ENCODE data around the gene METTL3. TPM values are rescaled to one million over a fixed set of nuclear protein-coding genes. Genes with fewer than 3 reads are reported as not detected.

Gene METTL3
- total RNA-seq (2021; fragmentation: NEBNext Ultra II Directional; extraction: Animal tissue kit (Norgen Biotek cat#: 25700)): 98.6 and 103 TPM in 2 replicates
- polyA plus RNA-seq (2011; rRNA removed): 144 and 152 TPM in 2 replicates
- 178 TPM for polyA plus RNA-seq (2011; cell fraction: cytosol; rRNA removed)
- polyA plus RNA-seq (2011; cell fraction: nucleus; rRNA removed): 437 TPM
- polyA plus RNA-seq (2012, experiment 1 of 2): 106 to 114 TPM (median 112 TPM) in 4 replicates
- 29.7 TPM for polyA plus RNA-seq (2012, experiment 2 of 2)
- polyA plus RNA-seq (2013, experiment 1 of 2): 84.3 TPM
- 73.0 TPM for polyA plus RNA-seq (2013, experiment 2 of 2)
- polyA minus RNA-seq (2011; rRNA and poly(A)+ RNA removed): 176 and 181 TPM in 2 replicates
- polyA minus RNA-seq (2011; cell fraction: cytosol; rRNA and poly(A)+ RNA removed): 59.2 TPM
- polyA minus RNA-seq (2011; cell fraction: nucleus; rRNA and poly(A)+ RNA removed): 147 TPM
- long read RNA-seq, experiment 1, transcript METTL3-201 (11 exons, 2,015 nt): major isoform, 11 of 42 reads
- long read RNA-seq, experiment 1, transcript METTL3-212 (9 exons, 1,789 nt): minor isoform, 8 of 42 reads
- long read RNA-seq, experiment 1, partial matches to known transcripts: 14 of 42 reads
- long read RNA-seq, experiment 1, other reads (novel, unspliced or antisense): 8 of 42 reads
- long read RNA-seq, experiment 2, transcript METTL3-201 (11 exons, 2,015 nt): major isoform, 71 of 112 reads
- long read RNA-seq, experiment 2, partial matches to known transcripts: 9 of 112 reads
- long read RNA-seq, experiment 2, other reads (novel, unspliced or antisense): 26 of 112 reads

- peaks cover 15 to 47% of the 10 kb centered on the region in 2 experiments for H3K79me2 ChIP-seq (ENCODE audit: control insufficient read depth in 1 of 2, insufficient read depth in 2 of 2, low read length in 2 of 2)
- TF ChIP-seq MAFK (IDR thresholded peaks at IDR 0.05; ENCODE audit: low read depth, low read length): peak; percentile 28; the same call in 1 of the 2 replicates
- no peak for TF ChIP-seq FOSL1 (IDR thresholded peaks at IDR 0.05; ENCODE audit: insufficient read depth, low read depth, low read length)
- no peak for TF ChIP-seq CBX8 (IDR thresholded peaks at IDR 0.05; ENCODE audit: borderline replicate concordance, low read depth, low read length)
- TF ChIP-seq USF2 (IDR thresholded peaks at IDR 0.05; ENCODE audit: low read length): no peak
These were observed at the start of gene METTL3 for GRCh38 chr14:21510735-21511657. Gene METTL3 (minus strand): TSS chr14:21511340. CDS start chr14:21511223, 117 bp downstream.

More at GRCh38 chr14:21510735-21511657, at the start of gene METTL3:
- ChIA-PET CTCF (ENCODE audit: partially characterized antibody) (interaction anchor here (0.7 to 1.9 kb wide), 12 partner anchors 10 to 201 kb away, joined by 3 to 18 read pairs (median 4); partner anchors contain the start of gene SALL2), POLR2A (ENCODE audit: partially characterized antibody) (interaction anchor here (0.8 to 26.0 kb wide), 14 partner anchors 11 to 246 kb away, joined by 3 to 769 read pairs (median 4); partner anchors contain the start of genes RAB2B, SALL2 and TOX4)
- Histone ChIP-seq H2BK12ac (ENCODE audit: low read depth, low read length) (peak within 1 kb of the TSS; percentile 89), H4K91ac (replicated peaks; ENCODE audit: insufficient read length, low read length) (peak within 1 kb of the TSS; percentile 14), H3K4ac (replicated peaks; ENCODE audit: insufficient read length, low read depth, low read length) (peak within 1 kb of the TSS; percentile 86), H4K8ac (ENCODE audit: extremely low read depth, insufficient read depth, low read length) (peak within 1 kb of the TSS; percentile 77; the same call in 1 of the 2 replicates), H3K14ac (ENCODE audit: insufficient read length) (no peak within 1 kb of the TSS), H4K5ac (ENCODE audit: insufficient read length, low read depth, low read length) (peak within 1 kb of the TSS; percentile 57), H3K27me3 (replicated peaks in 1 of 4; ENCODE audit: control insufficient read depth in 3 of 4, extremely low read depth in 1 of 4, insufficient read depth in 3 of 4, low read length in 3 of 4) (no peaks in the 10 kb centered on the region), H2BK5ac (ENCODE audit: low read depth, low read length) (peak within 1 kb of the TSS; percentile 99), H3K4me1 (replicated peaks in 1 of 4; ENCODE audit: control insufficient read depth in 3 of 4, insufficient read depth in 4 of 4, low read length in 3 of 4) (peaks cover 0 to 5% (median 2%) of the 10 kb centered on the region in 4 experiments; a peak in 4 of 7 replicates), H2BK15ac (ENCODE audit: low read length) (no peak within 1 kb of the TSS), H2AFZ (ENCODE audit: low read length) (no peak within 1 kb of the TSS), H2BK120ac (replicated peaks; ENCODE audit: low read depth, low read length) (no peak within 1 kb of the TSS), H2AK5ac (ENCODE audit: low read depth, low read length) (peak within 1 kb of the TSS; percentile 5), H3K36me3 (ENCODE audit: control insufficient read depth in 2 of 4, insufficient read depth in 4 of 4, low read length in 3 of 4) (peaks cover 0 to 16% (median 5%) of the 10 kb centered on the region in 4 experiments; a peak in 4 of 8 replicates), H3K23ac (ENCODE audit: insufficient read length) (no peak within 1 kb of the TSS), H3K79me1 (ENCODE audit: low read depth, low read length) (0 out of 2 replicates have a peak, but pooled peaks cover 5% of the 10 kb centered on the region), H3K4me3 (ENCODE audit: extremely low read depth in 1 of 4, insufficient read depth in 2 of 4, low read depth in 3 of 4, low read length in 4 of 4) (peak within 1 kb of the TSS; percentile 58 to 98 (median 86)), H3K27ac (ENCODE audit: low read depth, low read length) (peak within 1 kb of the TSS; percentile 88), H4K20me1 (replicated peaks in 1 of 2; ENCODE audit: control insufficient read depth in 1 of 2, insufficient read depth in 2 of 2, low read length in 2 of 2) (peaks cover 0 to 7% of the 10 kb centered on the region in 2 experiments), H3K9ac (replicated peaks in 1 of 4; ENCODE audit: extremely low read depth in 1 of 4, low read depth in 3 of 4, low read length in 3 of 4) (peak within 1 kb of the TSS; percentile 72 to 92 (median 78)), H2BK20ac (ENCODE audit: low read length) (no peak within 1 kb of the TSS), H3K23me2 (ENCODE audit: low read depth, low read length) (peaks cover 2% of the 10 kb centered on the region; the same call in 1 of the 2 replicates), H3K4me2 (ENCODE audit: insufficient read depth in 1 of 2, low read depth in 2 of 2, low read length in 2 of 2) (peak within 1 kb of the TSS; percentile 57 to 75), H3K18ac (ENCODE audit: extremely low read depth, low read length) (peak within 1 kb of the TSS; percentile 85), H3K9me3 (ENCODE audit: insufficient read depth in 2 of 2, low read depth in 1 of 2, low read length in 1 of 2) (no peaks in the 10 kb centered on the region), H3K56ac (replicated peaks; ENCODE audit: insufficient read length, low read depth, low read length) (peak within 1 kb of the TSS; percentile 77)
- DNase-seq (ENCODE audit: low read depth in 1 of 2, low spot score in 2 of 2) (peak; percentile 83 to 93), FAIRE-seq (peak; percentile 75)
- WGBS, 2 experiments (ENCODE audit: extremely low coverage in 1 of 2, insufficient coverage in 1 of 2, insufficient read length in 1 of 2, insufficient replicate concordance in 2 of 2, low coverage in 1 of 2, low lambda C conversion rate in 2 of 2, missing lambda C conversion rate in 1 of 2): 1% methylated on average over 53 of the region's 53 CpGs; no CpG with 5 or more reads in 1 of the 2 experiments
